Camera-type eye (tissue), 1 donor: ENCODE data around the gene CCDC175. TPM values are rescaled to one million over a fixed set of nuclear protein-coding genes. Genes with fewer than 3 reads are reported as not detected.

Source experiments
- total RNA-seq: library from RNA; depleted of rRNA; stranded (reverse); fragments of >200 nt; gene quantifications from one replicate; pipeline ENCODE4 v1.2.3, GENCODE V29; 2014

Gene CCDC175
- total RNA-seq, result 8.6 TPM

GRCh38 chr14:59576332-59577294 lies at the start of gene CCDC175:
Gene CCDC175 (minus strand): TSS chr14:59576812. CDS start chr14:59576775, 37 bp downstream.

GRCh38 chr14:59483819-59484638 lies 92.6 kb downstream of the CCDC175 start, which contains the start of the genes JKAMP and L3HYPDH:
Gene JKAMP (plus strand): TSS chr14:59484517. CDS start chr14:59484590, 73 bp downstream.
Gene L3HYPDH (minus strand): TSS chr14:59484408. CDS start chr14:59484316, 92 bp downstream.

GRCh38 chr14:59465316-59466135 lies 111.1 kb downstream of the CCDC175 start, which contains the start of gene GPR135:
Gene GPR135 (minus strand): TSS chr14:59465380. CDS start chr14:59465226, 154 bp downstream.

Other genes starting within 250 kb of the CCDC175 start
- 7.9 TPM for gene GPR135, start 111.4 kb downstream of the CCDC175 start, total RNA-seq
- 52.3 TPM for gene L3HYPDH, start 92.4 kb downstream of the CCDC175 start, total RNA-seq
- 125 TPM for gene JKAMP, start 92.3 kb downstream of the CCDC175 start, total RNA-seq